ENCODE measurements around the gene MAP3K6.

Gene MAP3K6

GRCh38 chr1:27339213-27339612 lies 27.5 kb downstream of the MAP3K6 start:
- in situ Hi-C loops (cut with MboI; ENCODE audit: low sequenced_read_pairs), result no loop called here

GRCh38 chr1:27338751-27339150 lies 28.0 kb downstream of the MAP3K6 start:
- in situ Hi-C loops (cut with MboI; ENCODE audit: low sequenced_read_pairs), result no loop called here

- in situ Hi-C loops (cut with MboI; ENCODE audit: low sequenced_read_pairs), result no loop called here
Measured at GRCh38 chr1:27336756-27337155, 30.0 kb downstream of the MAP3K6 start.

- in situ Hi-C loops (cut with MboI; ENCODE audit: low sequenced_read_pairs), result no loop called here
Measured at GRCh38 chr1:27335506-27336422, 31.0 kb downstream of the MAP3K6 start.

GRCh38 chr1:27333717-27334279 lies 33.0 kb downstream of the MAP3K6 start:
- in situ Hi-C loops (cut with MboI; ENCODE audit: low sequenced_read_pairs), result no loop called here

GRCh38 chr1:27332536-27333281 lies 34.1 kb downstream of the MAP3K6 start:
- in situ Hi-C loops (cut with MboI; ENCODE audit: low sequenced_read_pairs), result no loop called here

- in situ Hi-C loops (cut with MboI; ENCODE audit: low sequenced_read_pairs), result no loop called here
Measured at GRCh38 chr1:27331922-27332321, 34.8 kb downstream of the MAP3K6 start.

- in situ Hi-C loops (cut with MboI; ENCODE audit: low sequenced_read_pairs), result no loop called here
Measured at GRCh38 chr1:27331426-27331825, 35.3 kb downstream of the MAP3K6 start.

- in situ Hi-C loops (cut with MboI; ENCODE audit: low sequenced_read_pairs), result no loop called here
Measured at GRCh38 chr1:27330786-27331185, 36.0 kb downstream of the MAP3K6 start.

- in situ Hi-C loops (cut with MboI; ENCODE audit: low sequenced_read_pairs), result no loop called here
Measured at GRCh38 chr1:27327964-27328363, 38.8 kb downstream of the MAP3K6 start.

GRCh38 chr1:27325286-27325685 lies 41.5 kb downstream of the MAP3K6 start:
- in situ Hi-C loops (cut with MboI; ENCODE audit: low sequenced_read_pairs), result no loop called here

- in situ Hi-C loops (cut with MboI; ENCODE audit: low sequenced_read_pairs), result no loop called here
Measured at GRCh38 chr1:27322569-27323240, 44.1 kb downstream of the MAP3K6 start.

GRCh38 chr1:27321813-27322568 lies 44.8 kb downstream of the MAP3K6 start, which contains the start of gene TMEM222:
Gene TMEM222, plus strand, starts transcription at chr1:27322163. Its CDS starts 35 bp downstream, at chr1:27322198.
- in situ Hi-C loops (cut with MboI; ENCODE audit: low sequenced_read_pairs), result no loop called here

- in situ Hi-C loops (cut with MboI; ENCODE audit: low sequenced_read_pairs), result no loop called here
Measured at GRCh38 chr1:27318596-27318995, 48.2 kb downstream of the MAP3K6 start.

GRCh38 chr1:27318136-27318535 lies 48.6 kb downstream of the MAP3K6 start:
- in situ Hi-C loops (cut with MboI; ENCODE audit: low sequenced_read_pairs), result no loop called here

GRCh38 chr1:27316860-27317259 lies 49.9 kb downstream of the MAP3K6 start:
- in situ Hi-C loops (cut with MboI; ENCODE audit: low sequenced_read_pairs), result no loop called here

GRCh38 chr1:27314737-27315136 lies 52.0 kb downstream of the MAP3K6 start:
- in situ Hi-C loops (cut with MboI; ENCODE audit: low sequenced_read_pairs), result no loop called here

- in situ Hi-C loops (cut with MboI; ENCODE audit: low sequenced_read_pairs), result no loop called here
Measured at GRCh38 chr1:27314169-27314568, 52.6 kb downstream of the MAP3K6 start.

- in situ Hi-C loops (cut with MboI; ENCODE audit: low sequenced_read_pairs), result no loop called here
Measured at GRCh38 chr1:27307874-27308598, 58.7 kb downstream of the MAP3K6 start.

All from HL-60/S4 treated with phorbol 12-myristate 13-acetate at 8.2 ng/mL for 4 days and 3 days (cell line).